Kidney epithelial cell (primary cell): ENCODE results near the gene FGFR3. TPM values are rescaled to one million over a fixed set of nuclear protein-coding genes. Genes with fewer than 3 reads are reported as not detected.

Experiments
- DNase-seq: peaks from one replicate; pipeline ENCODE4 v3.0.0-alpha.2; 2010; ENCODE audit warnings: low read depth
- H3K27me3 ChIP-seq: 2 replicates; pipeline ENCODE4 v1.6.0; 2011; ENCODE audit warnings: low read length; ENCODE audit not compliant: control insufficient read depth, insufficient read depth
- H3K36me3 ChIP-seq: 2 replicates; pipeline ENCODE4 v1.5.1; 2011; ENCODE audit warnings: low read length; ENCODE audit not compliant: control insufficient read depth, insufficient read depth
- H3K4me3 ChIP-seq: 2 replicates; pipeline ENCODE4 v1.5.1; 2011; ENCODE audit warnings: low read depth, mild to moderate bottlenecking, control low read depth, low read length
- total RNA-seq: library from RNA; depleted of rRNA; stranded (reverse); fragments of >200 nt; gene quantifications from 2 replicates; pipeline ENCODE4 v1.2.3, GENCODE V29; 2015
- TF ChIP-seq, protein P1 (sequence below): IDR thresholded peaks from 2 replicates; pipeline ENCODE4 v1.5.1; 2011; ENCODE audit warnings: mild to moderate bottlenecking, moderate library complexity, low read length, control low read depth, inconsistent platforms; ENCODE audit not compliant: insufficient read depth, poor library complexity, severe bottlenecking

The FGFR3 gene
- total RNA-seq, 1 donor from 2014 or later: 3.2 TPM

- DNase-seq: no peak
- TF ChIP-seq, protein P1, sequence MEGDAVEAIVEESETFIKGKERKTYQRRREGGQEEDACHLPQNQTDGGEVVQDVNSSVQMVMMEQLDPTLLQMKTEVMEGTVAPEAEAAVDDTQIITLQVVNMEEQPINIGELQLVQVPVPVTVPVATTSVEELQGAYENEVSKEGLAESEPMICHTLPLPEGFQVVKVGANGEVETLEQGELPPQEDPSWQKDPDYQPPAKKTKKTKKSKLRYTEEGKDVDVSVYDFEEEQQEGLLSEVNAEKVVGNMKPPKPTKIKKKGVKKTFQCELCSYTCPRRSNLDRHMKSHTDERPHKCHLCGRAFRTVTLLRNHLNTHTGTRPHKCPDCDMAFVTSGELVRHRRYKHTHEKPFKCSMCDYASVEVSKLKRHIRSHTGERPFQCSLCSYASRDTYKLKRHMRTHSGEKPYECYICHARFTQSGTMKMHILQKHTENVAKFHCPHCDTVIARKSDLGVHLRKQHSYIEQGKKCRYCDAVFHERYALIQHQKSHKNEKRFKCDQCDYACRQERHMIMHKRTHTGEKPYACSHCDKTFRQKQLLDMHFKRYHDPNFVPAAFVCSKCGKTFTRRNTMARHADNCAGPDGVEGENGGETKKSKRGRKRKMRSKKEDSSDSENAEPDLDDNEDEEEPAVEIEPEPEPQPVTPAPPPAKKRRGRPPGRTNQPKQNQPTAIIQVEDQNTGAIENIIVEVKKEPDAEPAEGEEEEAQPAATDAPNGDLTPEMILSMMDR: no peak
- H3K27me3 ChIP-seq: peaks cover 8% of the 10 kb centered on the region
- no peaks in the 10 kb centered on the region for H3K36me3 ChIP-seq
- H3K4me3 ChIP-seq: no peak overlapping the region
These were observed 42.5 kb upstream of the FGFR3 start for GRCh38 chr4:1750381-1751154.

DNA sequence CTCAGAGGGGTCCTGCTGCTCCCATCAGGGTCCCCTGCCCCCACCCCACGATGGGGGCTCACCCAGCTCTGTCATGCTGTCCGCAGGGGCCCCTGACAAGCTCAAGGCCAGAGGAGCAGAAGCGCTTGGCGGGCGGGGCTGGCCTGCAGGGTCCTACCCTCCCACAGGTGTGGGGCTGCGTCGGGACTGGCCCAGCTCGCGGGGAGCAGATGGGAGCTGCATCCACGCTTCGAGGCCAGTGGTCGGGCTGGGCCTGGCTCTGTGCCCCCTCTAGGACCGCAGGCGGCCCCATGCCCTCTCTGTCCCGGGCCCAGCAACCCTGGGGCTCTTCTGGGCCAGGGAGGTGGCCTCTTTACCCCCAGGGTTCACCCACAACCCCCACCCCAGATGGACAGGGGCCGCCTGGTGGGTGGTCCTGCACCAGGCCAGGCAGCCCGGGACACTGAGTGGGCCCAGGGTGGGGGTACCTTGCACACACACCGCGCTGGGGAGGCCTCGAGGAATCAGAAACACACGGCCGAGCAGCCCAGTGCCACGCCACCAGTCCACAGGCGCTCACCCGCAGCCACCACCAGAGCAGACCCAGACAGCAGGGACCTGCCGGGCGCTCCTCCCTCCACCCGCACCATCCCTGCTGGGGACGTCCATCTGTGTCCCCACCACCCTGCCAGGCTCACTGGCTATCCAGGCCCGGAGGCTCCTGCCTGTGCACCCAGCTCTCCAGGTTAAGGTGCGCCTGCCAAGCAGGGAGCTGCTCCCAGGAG lies 41.8 kb upstream of the FGFR3 start:
- TF ChIP-seq, protein P1: no peak
- Histone ChIP-seq H3K36me3 (no peaks in the 10 kb centered on the region), H3K27me3 (peaks cover 10% of the 10 kb centered on the region), H3K4me3 (no peak overlapping the region)
- no peak for DNase-seq

DNA sequence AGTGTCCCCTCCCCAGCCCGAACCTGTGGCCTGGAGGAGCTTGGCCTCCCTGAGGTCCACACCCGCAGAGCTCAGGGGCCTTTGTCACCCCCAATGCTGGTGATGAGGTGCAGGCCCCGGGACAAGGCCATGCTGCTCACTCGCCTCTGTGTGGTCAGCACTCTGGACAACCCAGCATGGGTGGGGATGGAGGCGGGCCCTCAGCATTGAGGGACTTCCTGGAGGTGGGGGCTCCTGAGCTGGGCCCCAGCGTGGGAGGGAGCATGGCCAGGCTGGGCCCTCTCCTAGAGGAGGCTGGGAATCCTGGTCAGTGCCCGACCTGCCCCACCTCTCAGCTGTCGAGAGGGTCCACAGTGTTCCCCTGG lies 41.2 kb upstream of the FGFR3 start:
- H3K4me3 ChIP-seq: no peak overlapping the region
- H3K36me3 ChIP-seq: no peaks in the 10 kb centered on the region
- no peak for DNase-seq
- H3K27me3 ChIP-seq: peaks cover 10% of the 10 kb centered on the region
- TF ChIP-seq, protein P1: no peak

DNA sequence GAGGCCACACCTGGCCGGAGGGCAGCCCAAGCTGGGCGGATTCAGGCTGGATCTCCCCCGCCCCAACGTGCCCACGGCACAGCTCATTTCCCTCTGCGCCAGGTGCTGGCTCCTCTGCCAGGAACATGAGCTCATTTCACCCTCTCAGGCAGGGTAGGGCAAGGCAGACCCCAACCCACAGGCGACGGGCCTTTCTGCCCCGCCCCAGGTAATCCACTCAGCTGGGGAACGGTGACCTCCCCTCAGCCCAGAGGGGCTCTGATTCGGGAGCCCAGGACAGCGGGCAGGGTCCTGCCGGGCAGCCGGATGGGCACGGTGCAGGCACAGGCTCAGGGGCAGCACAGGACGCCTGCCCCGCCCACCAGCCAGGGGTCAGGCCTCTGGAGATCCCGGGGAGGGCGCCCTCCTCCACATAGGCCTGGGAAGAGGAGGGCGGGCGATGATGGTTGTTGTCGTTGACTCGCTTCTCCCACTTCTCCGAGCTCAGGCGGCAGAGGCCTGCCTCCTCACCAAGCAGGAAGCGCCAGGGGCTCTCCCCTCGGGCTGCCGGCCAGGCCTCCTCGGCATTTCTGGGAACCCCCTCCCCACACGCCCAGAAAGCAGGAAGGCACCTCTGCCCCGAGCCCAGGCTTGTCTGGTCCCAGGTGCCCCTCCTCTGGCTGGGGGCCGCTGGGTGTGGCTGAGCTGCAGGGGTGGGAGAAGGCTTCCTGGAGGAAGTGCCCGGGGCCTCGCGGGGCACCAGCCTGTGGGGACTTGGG lies 40.6 kb upstream of the FGFR3 start:
- Histone ChIP-seq H3K4me3 (no peak overlapping the region), H3K36me3 (no peaks in the 10 kb centered on the region), H3K27me3 (peaks cover 10% of the 10 kb centered on the region)
- DNase-seq: no peak
- TF ChIP-seq, protein P1: no peak

DNA sequence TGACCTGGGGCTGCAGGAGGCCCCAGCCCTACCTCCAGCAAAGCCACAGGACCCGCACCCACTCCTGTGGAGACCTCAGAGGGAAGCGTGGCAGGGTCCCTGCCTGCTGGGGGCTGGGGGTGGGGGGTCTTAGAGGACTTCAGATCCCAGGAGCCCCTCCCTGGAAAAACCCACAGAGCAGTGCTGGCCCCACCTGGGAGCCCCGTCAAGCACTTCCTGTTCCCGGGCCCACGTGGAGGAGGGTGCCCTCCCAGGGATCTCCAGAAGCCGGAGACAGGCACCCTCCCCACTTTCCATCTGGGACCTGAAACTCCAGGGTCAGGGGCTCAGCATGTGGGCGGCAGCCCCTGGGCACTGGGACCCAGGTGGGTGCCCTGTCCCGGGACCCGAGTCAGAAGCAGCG lies 39.8 kb upstream of the FGFR3 start:
- H3K36me3 ChIP-seq: no peaks in the 10 kb centered on the region
- no peak overlapping the region for H3K4me3 ChIP-seq
- peaks cover 5% of the 10 kb centered on the region for H3K27me3 ChIP-seq
- TF ChIP-seq, protein P1: no peak
- DNase-seq: no peak
